ENCODE data around the gene VPS72. TPM values are rescaled to one million over a fixed set of nuclear protein-coding genes. Genes with fewer than 3 reads are reported as not detected.

VPS72 gene
- total and polyA plus RNA-seq, 2 of the 13 experiments (the other 11 are each of a cell fraction or from before 2014, with no cell fraction given), result 33.7 to 34.5 TPM

GRCh38 chr1:151134396-151134795 is 55.6 kb downstream of the VPS72 start:
- ChIA-PET CTCF (ENCODE audit: low intra/inter-chr PET ratio, low total read pairs) (no interaction called here), POLR2A (no interaction called here)
- TF ChIP-seq ELK4 (CRISPR knock-in tag; IDR thresholded peaks at IDR 0.05; ENCODE audit: borderline replicate concordance), result no peak
- no peak for TF ChIP-seq GPN1 (CRISPR knock-in tag; IDR thresholded peaks at IDR 0.05; ENCODE audit: borderline replicate concordance)
- DNase-seq (ENCODE audit: low spot score) (no peak), ATAC-seq (no peak), FAIRE-seq (no peak)
- no TSS peak for BruUV-seq (replicated peaks)
- Histone ChIP-seq H2AFZ (ENCODE audit: low read length) (no peak overlapping the region), H3K27ac (ENCODE audit: extremely low read length, insufficient read depth, low read length) (no peak overlapping the region), H3K4me3 (replicated peaks in 1 of 3; ENCODE audit: insufficient read depth in 1 of 3, low read depth in 2 of 3, low read length in 3 of 3) (no peak overlapping the region), H3K27me3 (ENCODE audit: control insufficient read depth in 1 of 2, insufficient read depth in 2 of 2, low read length in 2 of 2) (no peaks in the 10 kb centered on the region), H3K4me2 (ENCODE audit: low read depth, low read length) (no peak overlapping the region), H3K79me2 (ENCODE audit: insufficient read depth, low read length) (no peaks in the 10 kb centered on the region), H3K9ac (ENCODE audit: insufficient read depth, low read depth, low read length) (no peak overlapping the region), H3K36me3 (replicated peaks in 1 of 2; ENCODE audit: control insufficient read depth in 1 of 2, insufficient read depth in 2 of 2, low read length in 2 of 2) (no peaks in the 10 kb centered on the region), H3K4me1 (ENCODE audit: insufficient read depth, low read length) (no peaks in the 10 kb centered on the region), H3K9me3 (ENCODE audit: low read length) (no peaks in the 10 kb centered on the region), H4K20me1 (ENCODE audit: insufficient read depth, low read length) (no peaks in the 10 kb centered on the region)
- intact Hi-C loops (cut with micrococcal nuclease; ENCODE audit: unreplicated experiment) (no loop called here), in situ Hi-C loops (cut with HindIII; ENCODE audit: extremely low pct_ligation_motif_present, low pct_unique_long_range_greater_than_20kb) (no loop called here)
- 89% methylated on average over 3 of the region's 3 CpGs for WGBS (ENCODE audit: low lambda C conversion rate)

- no peaks in the 10 kb centered on the region for H3K9me3 ChIP-seq (ENCODE audit: low read length)
- in situ Hi-C loops (cut with HindIII; ENCODE audit: extremely low pct_ligation_motif_present, low pct_unique_long_range_greater_than_20kb), result no loop called here
- intact Hi-C loops (cut with micrococcal nuclease; ENCODE audit: unreplicated experiment), result no loop called here
- FAIRE-seq, result no peak
- CTCF ChIA-PET (ENCODE audit: low intra/inter-chr PET ratio, low total read pairs), result no interaction called here
- no peaks in the 10 kb centered on the region for H3K27me3 ChIP-seq (ENCODE audit: control insufficient read depth in 1 of 2, insufficient read depth in 2 of 2, low read length in 2 of 2)
- ATAC-seq, result no peak
- no peak for DNase-seq (ENCODE audit: low spot score)
- no peaks in the 10 kb centered on the region for H3K36me3 ChIP-seq (replicated peaks in 1 of 2; ENCODE audit: control insufficient read depth in 1 of 2, insufficient read depth in 2 of 2, low read length in 2 of 2)
- no peaks in the 10 kb centered on the region for H4K20me1 ChIP-seq (ENCODE audit: insufficient read depth, low read length)
- BruUV-seq (replicated peaks), result no TSS peak
- H3K4me3 ChIP-seq (replicated peaks in 1 of 3; ENCODE audit: insufficient read depth in 1 of 3, low read depth in 2 of 3, low read length in 3 of 3), result no peak overlapping the region
- no peak overlapping the region for H3K4me2 ChIP-seq (ENCODE audit: low read depth, low read length)
- no peaks in the 10 kb centered on the region for H3K4me1 ChIP-seq (ENCODE audit: insufficient read depth, low read length)
- H2AFZ ChIP-seq (ENCODE audit: low read length), result no peak overlapping the region
- H3K27ac ChIP-seq (ENCODE audit: extremely low read length, insufficient read depth, low read length), result no peak overlapping the region
- H3K9ac ChIP-seq (ENCODE audit: insufficient read depth, low read depth, low read length), result no peak overlapping the region
- H3K79me2 ChIP-seq (ENCODE audit: insufficient read depth, low read length), result no peaks in the 10 kb centered on the region
- 96% methylated on average over 51 of the region's 65 CpGs for WGBS (ENCODE audit: low lambda C conversion rate)
- POLR2A ChIA-PET, result no interaction called here
- TF ChIP-seq LRRFIP1 (CRISPR knock-in tag; conservative IDR thresholded peaks at IDR 0.05), result no peak
- TF ChIP-seq SUZ12 (IDR thresholded peaks at IDR 0.05; ENCODE audit: low read depth, low read length), result no peak
- no peak for TF ChIP-seq KMT2B (CRISPR knock-in tag; IDR thresholded peaks at IDR 0.05)
- TF ChIP-seq ZNF121 (CRISPR knock-in tag; IDR thresholded peaks at IDR 0.05), result no peak
- TF ChIP-seq TRIM24 (CRISPR knock-in tag; IDR thresholded peaks at IDR 0.05), result no peak
- no peak for TF ChIP-seq PCBP2 (optimal IDR thresholded peaks at IDR 0.05; ENCODE audit: low read depth, low read length, poor library complexity, severe bottlenecking)
- TF ChIP-seq ZNF678 (CRISPR knock-in tag; IDR thresholded peaks at IDR 0.05), result no peak
- no peak for TF ChIP-seq THAP11 (CRISPR knock-in tag; IDR thresholded peaks at IDR 0.05)
Measured at GRCh38 chr1:151133018-151133806, 56.8 kb downstream of the VPS72 start.

Measured in HepG2 (cell line).